Posterior vena cava (tissue), 2 donors: ENCODE data around the gene GDPD4. TPM values are rescaled to one million over a fixed set of nuclear protein-coding genes. Genes with fewer than 3 reads are reported as not detected.

Experiments
- DNase-seq: peaks from one replicate; pipeline ENCODE4 v3.0.0-alpha.2; 2020; ENCODE audit warnings: low spot score
- intact Hi-C, 2 donors: fragments of 100-400 bp; cut with DNase I; formaldehyde crosslinking; loops; one replicate each; pipeline versions ENCODE4 v1.14.1 to v1.14.2; 2022 to 2023
- total RNA-seq, 2 donors: library from RNA; stranded (reverse); fragmentation: NEBNext Ultra II Directional; extraction: Animal tissue kit (Norgen Biotek cat#: 25700); gene quantifications; one replicate each; pipeline ENCODE4 v1.2.1, GENCODE V29; 2021
- donor health status: DM: yes; HTN: yes; CAD: no.
- donor health status: DM: yes; HTN: yes; CAD: no.

GDPD4 gene
- total RNA-seq, 2 donors from 2014 or later: not detected

GRCh38 chr11:77182542-77183430 lies 118.7 kb downstream of the GDPD4 start:
- no peak for DNase-seq
- intact Hi-C loops: loop anchor here in 1 of 2 donors (10.0 kb wide), 1 partner anchor 138 kb away; no protein-coding TSS in a partner anchor

- no peak for DNase-seq
- intact Hi-C loops: loop anchor here in 1 of 2 donors (10.0 kb wide), 1 partner anchor 137 kb away; no protein-coding TSS in a partner anchor
Measured at GRCh38 chr11:77181799-77182541, 119.5 kb downstream of the GDPD4 start.

- no peak for DNase-seq
- intact Hi-C loops: loop anchor here in 1 of 2 donors (10.0 kb wide), 1 partner anchor 136 kb away; no protein-coding TSS in a partner anchor
Measured at GRCh38 chr11:77181226-77181625, 120.3 kb downstream of the GDPD4 start.

- DNase-seq: no peak
- intact Hi-C loops: loop anchor here in 1 of 2 donors (10.0 kb wide), 1 partner anchor 136 kb away; no protein-coding TSS in a partner anchor
Measured at GRCh38 chr11:77180346-77180745, 121.1 kb downstream of the GDPD4 start.

GRCh38 chr11:77179681-77180080 lies 121.8 kb downstream of the GDPD4 start:
- intact Hi-C loops: loop anchor here in 1 of 2 donors (10.0 kb wide), 1 partner anchor 135 kb away; no protein-coding TSS in a partner anchor

GRCh38 chr11:77179048-77179447 lies 122.4 kb downstream of the GDPD4 start:
- intact Hi-C loops: no loop called here
- no peak for DNase-seq

More at GRCh38 chr11:77179681-77180080, 121.8 kb downstream of the GDPD4 start:
- DNase-seq: no peak

GRCh38 chr11:77178150-77178549 lies 123.3 kb downstream of the GDPD4 start:
- no peak for DNase-seq
- intact Hi-C loops: no loop called here

- intact Hi-C loops: no loop called here
- no peak for DNase-seq
Measured at GRCh38 chr11:77176996-77177395, 124.5 kb downstream of the GDPD4 start.

- intact Hi-C loops: no loop called here
- DNase-seq: peak; percentile 87
Measured at GRCh38 chr11:77175869-77176539, 125.5 kb downstream of the GDPD4 start.

- intact Hi-C loops: no loop called here
- DNase-seq: no peak
Measured at GRCh38 chr11:77175021-77175842, 126.3 kb downstream of the GDPD4 start.

GRCh38 chr11:77174559-77174958 lies 126.9 kb downstream of the GDPD4 start:
- DNase-seq: no peak
- intact Hi-C loops: no loop called here

GRCh38 chr11:77173494-77173893 lies 128.0 kb downstream of the GDPD4 start:
- DNase-seq: no peak
- intact Hi-C loops: no loop called here

- DNase-seq: no peak
- intact Hi-C loops: no loop called here
Measured at GRCh38 chr11:77172666-77172982, 128.9 kb downstream of the GDPD4 start.

GRCh38 chr11:77171885-77172665 lies 129.4 kb downstream of the GDPD4 start:
- intact Hi-C loops: no loop called here

GRCh38 chr11:77171254-77171653 lies 130.2 kb downstream of the GDPD4 start:
- DNase-seq: no peak
- intact Hi-C loops: no loop called here

More at GRCh38 chr11:77171885-77172665, 129.4 kb downstream of the GDPD4 start:
- no peak for DNase-seq

- DNase-seq: no peak
- intact Hi-C loops: no loop called here
Measured at GRCh38 chr11:77170107-77170506, 131.4 kb downstream of the GDPD4 start.

GRCh38 chr11:77167791-77168190 lies 133.7 kb downstream of the GDPD4 start:
- no peak for DNase-seq
- intact Hi-C loops: no loop called here

GRCh38 chr11:77167111-77167626 lies 134.3 kb downstream of the GDPD4 start:
- no peak for DNase-seq
- intact Hi-C loops: no loop called here
